Midbrain (tissue), 1 donor: ENCODE data around the gene DCAF7.

Source experiments
- DNase-seq: peaks from one replicate; lab custom pipeline; 2025; lab: John Stamatoyannopoulos, UW

The DCAF7 gene

DNA sequence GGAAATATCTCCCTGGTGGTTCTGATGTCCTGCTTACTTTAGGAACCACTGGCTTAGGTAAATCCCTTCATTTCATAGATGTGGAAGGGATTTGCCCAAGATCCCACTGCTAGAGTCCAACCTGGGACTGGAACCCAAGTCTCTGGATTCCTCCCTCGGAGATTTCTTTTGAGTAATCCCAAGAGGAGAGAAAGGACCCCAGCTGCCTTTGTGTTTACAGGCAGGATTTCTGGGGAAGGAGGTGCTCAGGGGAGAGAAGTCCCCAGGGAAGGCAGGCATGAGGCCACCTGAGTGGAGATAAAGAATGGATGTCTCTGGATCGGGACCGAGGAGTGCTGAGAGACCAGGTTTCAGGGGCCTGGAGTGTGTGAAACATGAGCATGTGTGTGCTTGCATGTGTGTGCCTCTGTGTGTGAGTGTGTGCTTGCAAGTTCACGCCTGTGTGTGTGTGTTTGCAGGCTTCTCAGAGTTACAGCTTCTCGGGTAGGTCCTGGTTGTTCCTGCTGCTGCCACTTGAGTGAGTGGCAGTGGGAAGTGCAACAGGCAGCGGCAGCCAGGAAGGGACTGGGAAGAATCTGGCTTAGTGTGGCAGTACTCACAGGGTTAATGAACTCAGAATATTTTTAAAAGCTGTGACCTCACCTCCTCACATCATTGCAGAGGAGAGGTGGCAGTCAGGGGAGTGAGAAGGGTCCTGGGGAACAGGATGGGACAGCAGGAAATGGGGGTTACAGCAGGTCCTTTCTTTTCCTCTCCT lies 24.9 kb upstream of the DCAF7 start:
- no peak for DNase-seq

DNA sequence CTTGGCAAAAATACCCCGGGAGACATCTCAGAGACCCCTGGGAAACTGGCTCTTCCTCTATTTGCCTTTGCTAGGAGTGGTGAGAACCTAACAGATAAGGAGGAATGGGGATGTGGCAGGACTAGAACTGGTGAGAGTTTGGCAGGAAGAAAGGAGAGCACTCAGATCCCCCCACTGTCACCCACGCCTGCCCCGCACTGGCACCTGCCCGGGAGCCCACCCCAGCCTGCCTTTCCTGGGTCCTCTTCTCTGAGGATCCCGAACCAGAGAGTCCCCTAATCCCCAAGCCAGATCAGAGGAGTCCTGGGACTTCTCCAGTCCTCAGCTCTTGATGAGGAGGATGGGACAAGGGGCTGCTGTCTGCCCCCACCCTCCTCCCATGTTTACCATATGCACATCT lies 23.4 kb upstream of the DCAF7 start:
- no peak for DNase-seq

GRCh38 chr17:63528183-63528582 lies 22.1 kb upstream of the DCAF7 start:
- DNase-seq: no peak

- DNase-seq: no peak
Measured at GRCh38 chr17:63529711-63530556, 20.3 kb upstream of the DCAF7 start.

DNA sequence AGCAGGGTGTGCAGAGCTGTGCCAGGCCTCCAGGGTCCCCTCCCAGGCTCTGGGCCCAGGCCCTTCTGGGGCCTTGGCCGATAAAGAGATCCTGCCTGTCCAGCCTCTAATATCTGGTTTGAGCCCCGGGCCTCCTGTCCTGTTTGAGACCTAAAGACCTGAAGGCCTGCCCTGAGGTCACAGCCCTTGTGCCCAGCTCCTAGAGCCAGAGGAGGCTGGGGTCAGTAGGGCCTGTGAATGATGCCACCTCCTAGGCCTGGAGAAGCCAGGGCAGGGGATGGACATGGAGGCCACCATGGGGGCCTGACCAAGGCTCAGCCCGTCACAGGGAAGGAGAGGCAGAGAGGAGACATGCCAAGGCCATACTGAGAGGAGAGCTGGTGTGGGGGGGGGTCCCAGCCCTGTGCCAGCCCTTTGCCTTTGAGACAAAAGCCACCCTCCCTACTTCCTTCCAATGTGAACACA lies 19.7 kb upstream of the DCAF7 start:
- DNase-seq: no peak

DNA sequence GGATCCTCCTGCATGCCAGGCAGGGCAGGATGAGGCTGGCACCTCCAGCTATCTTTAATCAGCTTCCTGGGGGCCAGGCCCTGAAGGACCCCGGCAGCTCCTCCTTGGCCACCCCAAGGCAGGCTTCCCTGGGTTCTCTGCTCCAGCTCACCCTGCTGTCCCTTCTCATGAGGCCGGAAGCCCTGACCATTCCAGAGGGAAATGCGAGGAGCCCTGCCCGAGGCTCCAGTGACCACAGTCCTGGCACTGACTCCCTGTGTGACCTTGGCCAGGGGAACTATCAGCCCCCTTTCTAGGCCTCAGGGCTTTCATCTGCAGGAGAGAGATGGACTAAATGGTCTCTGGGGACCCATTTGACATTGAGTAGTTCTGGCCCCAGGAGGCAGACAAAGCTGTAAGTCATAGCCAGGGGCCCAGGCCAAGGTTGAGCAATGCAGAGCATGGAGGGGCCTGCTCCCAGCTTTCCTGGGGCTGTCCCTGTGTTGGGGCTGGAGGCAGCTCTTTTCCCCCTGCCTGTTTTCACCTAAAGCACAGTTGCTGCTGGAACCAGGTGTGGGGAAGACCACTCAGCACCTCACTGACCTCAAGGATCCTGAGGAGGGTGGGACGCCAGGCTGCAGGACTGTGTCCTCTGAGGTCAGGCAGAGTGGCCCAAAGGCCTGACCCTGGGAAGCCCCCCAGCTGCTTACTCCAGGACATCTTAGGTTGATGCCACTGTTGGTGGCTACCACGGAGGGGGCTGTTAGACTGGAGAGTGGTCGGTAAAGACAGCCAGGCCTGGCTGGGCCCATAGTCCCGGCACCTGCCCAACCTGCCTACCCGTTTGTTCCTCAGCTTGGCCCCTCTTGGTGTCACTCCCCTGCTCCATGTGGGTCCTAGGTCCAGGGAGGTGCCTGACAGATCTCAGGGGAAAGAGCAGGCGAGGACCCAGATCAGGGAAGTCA lies 19.0 kb upstream of the DCAF7 start:
- DNase-seq: no peak

DNA sequence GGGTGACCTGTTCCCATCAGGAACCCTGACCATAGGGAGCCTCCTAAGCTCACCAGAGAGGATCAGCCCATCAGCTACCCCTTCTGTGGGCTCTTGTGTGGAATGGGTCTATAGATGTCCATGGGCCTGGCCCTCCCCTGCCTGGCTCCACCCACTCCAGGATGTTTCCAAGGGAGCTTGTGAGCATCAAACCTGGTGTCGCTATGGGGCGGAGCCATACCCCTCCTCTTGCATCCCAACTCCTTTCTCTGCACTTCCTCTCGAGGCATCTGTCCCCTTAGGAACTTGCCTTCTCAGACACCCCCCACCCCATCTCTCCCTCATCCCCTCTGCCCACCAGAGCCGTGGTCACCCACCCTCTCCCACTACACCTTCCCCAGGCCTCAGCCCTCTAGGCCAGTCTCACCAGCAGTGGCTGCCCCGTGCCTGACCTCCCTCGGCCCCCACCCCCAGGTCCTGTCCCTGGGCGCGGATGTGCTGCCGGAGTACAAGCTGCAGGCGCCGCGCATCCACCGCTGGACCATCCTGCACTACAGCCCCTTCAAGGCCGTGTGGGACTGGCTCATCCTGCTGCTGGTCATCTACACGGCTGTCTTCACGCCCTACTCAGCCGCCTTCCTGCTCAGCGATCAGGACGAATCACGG lies 16.7 kb upstream of the DCAF7 start:
- no peak for DNase-seq

DNA sequence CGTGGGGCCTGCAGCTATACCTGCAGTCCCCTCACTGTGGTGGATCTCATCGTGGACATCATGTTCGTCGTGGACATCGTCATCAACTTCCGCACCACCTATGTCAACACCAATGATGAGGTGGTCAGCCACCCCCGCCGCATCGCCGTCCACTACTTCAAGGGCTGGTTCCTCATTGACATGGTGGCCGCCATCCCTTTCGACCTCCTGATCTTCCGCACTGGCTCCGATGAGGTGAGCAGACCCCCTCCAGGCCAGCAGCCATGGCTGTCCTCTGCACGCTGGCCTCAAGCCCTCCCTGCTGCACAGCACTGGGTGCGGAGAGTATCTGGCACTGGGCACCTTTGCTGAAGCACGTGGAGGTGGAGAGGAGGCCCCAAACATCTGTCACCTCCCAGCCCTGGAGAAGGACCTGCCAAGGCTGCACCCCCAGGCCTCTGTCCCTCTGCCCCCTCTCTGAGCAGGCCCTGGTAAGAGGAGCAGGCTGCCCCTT lies 16.2 kb upstream of the DCAF7 start:
- DNase-seq: no peak

- no peak for DNase-seq
Measured at GRCh38 chr17:63534816-63535455, 15.3 kb upstream of the DCAF7 start.

DNA sequence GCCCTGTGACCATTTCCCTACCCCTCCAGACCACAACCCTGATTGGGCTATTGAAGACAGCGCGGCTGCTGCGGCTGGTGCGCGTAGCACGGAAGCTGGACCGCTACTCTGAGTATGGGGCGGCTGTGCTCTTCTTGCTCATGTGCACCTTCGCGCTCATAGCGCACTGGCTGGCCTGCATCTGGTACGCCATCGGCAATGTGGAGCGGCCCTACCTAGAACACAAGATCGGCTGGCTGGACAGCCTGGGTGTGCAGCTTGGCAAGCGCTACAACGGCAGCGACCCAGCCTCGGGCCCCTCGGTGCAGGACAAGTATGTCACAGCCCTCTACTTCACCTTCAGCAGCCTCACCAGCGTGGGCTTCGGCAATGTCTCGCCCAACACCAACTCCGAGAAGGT lies 14.6 kb upstream of the DCAF7 start:
- DNase-seq: no peak

- DNase-seq: no peak
Measured at GRCh38 chr17:63537001-63537400, 13.3 kb upstream of the DCAF7 start.

- no peak for DNase-seq
Measured at GRCh38 chr17:63537991-63538692, 12.1 kb upstream of the DCAF7 start.

DNA sequence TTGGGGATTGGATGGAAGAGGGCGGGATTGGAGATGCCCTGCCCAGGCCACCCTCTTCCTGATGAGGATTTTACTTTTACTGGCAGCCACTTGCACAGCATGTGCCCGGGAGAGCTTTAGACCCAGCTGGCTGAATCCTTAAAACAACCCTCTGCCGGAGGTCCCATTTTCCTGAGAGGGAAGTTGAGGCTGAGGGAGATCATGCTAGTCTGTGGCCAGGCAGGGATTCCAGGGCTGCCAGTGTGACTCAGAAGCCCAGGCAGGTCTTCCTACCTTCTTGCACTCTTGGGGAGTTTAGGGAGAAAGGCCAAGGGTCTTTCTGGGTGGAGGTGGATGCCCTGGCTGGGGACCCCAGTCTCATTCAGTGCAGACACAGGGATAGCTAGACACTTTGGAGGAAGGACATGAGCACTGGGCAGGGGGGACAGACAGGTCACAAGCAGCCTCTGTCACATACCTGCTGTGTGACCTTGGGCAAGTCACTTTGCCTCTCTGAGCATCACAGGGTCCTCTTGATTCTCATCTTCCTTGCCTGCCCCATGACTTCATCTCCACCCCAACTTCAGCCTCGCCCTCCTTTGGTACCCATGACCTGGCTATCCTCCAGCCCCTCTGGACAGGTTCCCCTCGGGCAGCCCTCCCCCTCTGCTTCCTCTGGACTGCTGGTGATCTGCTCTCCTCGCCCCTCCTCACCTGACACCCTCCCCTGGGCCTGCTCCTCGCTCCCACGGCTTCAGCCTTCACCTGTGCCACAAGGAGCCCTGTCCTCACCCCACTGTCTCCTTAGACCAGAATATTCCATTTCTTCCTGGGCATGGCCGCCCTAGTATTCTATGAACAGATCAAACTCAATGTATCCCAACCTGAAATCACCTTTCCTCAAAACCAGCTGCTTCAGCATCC lies 11.3 kb upstream of the DCAF7 start:
- DNase-seq: no peak

- DNase-seq: no peak
Measured at GRCh38 chr17:63540590-63540989, 9.7 kb upstream of the DCAF7 start.

DNA sequence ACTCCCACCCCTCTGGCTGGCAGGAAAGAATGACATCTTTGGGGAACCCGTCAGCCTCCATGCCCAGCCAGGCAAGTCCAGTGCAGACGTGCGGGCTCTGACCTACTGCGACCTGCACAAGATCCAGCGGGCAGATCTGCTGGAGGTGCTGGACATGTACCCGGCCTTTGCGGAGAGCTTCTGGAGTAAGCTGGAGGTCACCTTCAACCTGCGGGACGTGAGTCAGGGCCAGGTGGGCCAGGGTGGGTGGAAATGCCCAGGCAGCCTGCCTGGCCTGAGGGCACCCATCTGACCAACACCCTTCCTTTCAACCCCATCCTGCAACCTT lies 8.1 kb upstream of the DCAF7 start:
- no peak for DNase-seq

- DNase-seq: no peak
Measured at GRCh38 chr17:63542942-63543821, 7.1 kb upstream of the DCAF7 start.

- no peak for DNase-seq
Measured at GRCh38 chr17:63543822-63544420, 6.4 kb upstream of the DCAF7 start.
